K562 (cell line): ENCODE results near the gene CERS2. TPM values are rescaled to one million over a fixed set of nuclear protein-coding genes. Genes with fewer than 3 reads are reported as not detected.

Source experiments
- ATF7 ChIP-seq: fragments of 450-650 bp; IDR thresholded peaks from 2 replicates; pipeline ENCODE4 v1.7.1; 2014; ENCODE audit warnings: mild to moderate bottlenecking, moderate library complexity
- DIDO1 ChIP-seq: fragments of 450-650 bp; IDR thresholded peaks from 2 replicates; pipeline ENCODE4 v1.6.1; 2016; ENCODE audit warnings: low read depth, missing biosample characterization, missing genetic modification characterization
- HDAC8 ChIP-seq: fragments of 450-650 bp; IDR thresholded peaks from 2 replicates; pipeline ENCODE4 v1.6.1; 2016; ENCODE audit warnings: mild to moderate bottlenecking, missing genetic modification characterization, moderate library complexity, missing compliant biosample characterization
- MLLT1 ChIP-seq, 2 experiments: fragments of 450-650 bp; IDR thresholded peaks; 2 replicates each; pipeline ENCODE4 v1.6.1; 2016
- MYNN ChIP-seq, 2 experiments: sonication (generic); formaldehyde crosslinking in 1 of 2; IDR thresholded peaks; 2 replicates each; pipeline versions ENCODE4 v1.5.0 to v1.6.1; 2016 to 2020; ENCODE audit warnings: antibody characterized with exemption in 1 of 2, missing genetic modification reagents in 1 of 2
- NR2C2 ChIP-seq, 2 experiments: fragments of 200-800 bp in 1 of 2; sonication (Bioruptor generic) in 1 of 2; sonication (generic) in 1 of 2; formaldehyde crosslinking in 1 of 2; IDR thresholded peaks; 2 replicates each; pipeline versions ENCODE4 v1.6.1 to v1.8.0; 2016 to 2022; ENCODE audit warnings: mild to moderate bottlenecking in 1 of 2, missing compliant biosample characterization in 1 of 2, missing genetic modification characterization in 1 of 2, missing genetic modification reagents in 1 of 2
- SIX5 ChIP-seq, 2 experiments: IDR thresholded peaks; 2 replicates each; pipeline ENCODE4 v1.6.1; 2011; ENCODE audit warnings: low read length in 2 of 2, borderline replicate concordance in 1 of 2, low read depth in 1 of 2, mild to moderate bottlenecking in 1 of 2, moderate library complexity in 1 of 2; ENCODE audit not compliant: insufficient read depth in 1 of 2
- SMAD4 ChIP-seq: fragments of 250-450 bp; sonication (Bioruptor Pico); conservative IDR thresholded peaks from 2 replicates; pipeline ENCODE4 v1.8.0; 2021; ENCODE audit warnings: inconsistent platforms, mild to moderate bottlenecking, moderate library complexity
- SUPT5H ChIP-seq: fragments of 450-650 bp; IDR thresholded peaks from 2 replicates; pipeline ENCODE4 v1.6.1; 2016
- THRAP3 ChIP-seq: fragments of 450-650 bp; IDR thresholded peaks from 2 replicates; pipeline ENCODE4 v1.6.1; 2016; ENCODE audit warnings: mild to moderate bottlenecking, inconsistent platforms, borderline replicate concordance
- ZBTB26 ChIP-seq: fragments of 450-650 bp; formaldehyde crosslinking; IDR thresholded peaks from 2 replicates; pipeline ENCODE4 v1.4.0; 2022; ENCODE audit warnings: missing genetic modification characterization
- ZBTB49 ChIP-seq: sonication (generic); formaldehyde crosslinking; IDR thresholded peaks from 2 replicates; pipeline ENCODE4 v1.8.0; 2022; ENCODE audit warnings: missing genetic modification reagents, mild to moderate bottlenecking, borderline replicate concordance
- ZFPM2 ChIP-seq: fragments of 250-450 bp; sonication (Bioruptor Pico); IDR thresholded peaks from 2 replicates; pipeline ENCODE4 v1.5.1; 2022; ENCODE audit warnings: mild to moderate bottlenecking
- ZKSCAN8 ChIP-seq: fragments of 200-800 bp; sonication (Bioruptor generic); IDR thresholded peaks from 2 replicates; pipeline ENCODE4 v1.6.1; 2016; ENCODE audit warnings: missing genetic modification characterization, missing compliant biosample characterization
- ZNF12 ChIP-seq: sonication (generic); formaldehyde crosslinking; IDR thresholded peaks from 2 replicates; pipeline ENCODE4 v1.4.0; 2020; ENCODE audit warnings: mild to moderate bottlenecking, missing genetic modification reagents
- ZNF644 ChIP-seq: fragments of 200-800 bp; sonication (Bioruptor generic); IDR thresholded peaks from 2 replicates; pipeline ENCODE4 v1.6.1; 2016; ENCODE audit warnings: low read depth, missing genetic modification characterization, missing compliant biosample characterization
- ZSCAN29 ChIP-seq: fragments of 450-650 bp; IDR thresholded peaks from 2 replicates; pipeline ENCODE4 v1.6.1; 2017
- polyA plus RNA-seq, 8 experiments: library from polyadenylated mRNA; depleted of rRNA in 4 of 8; stranded (reverse) in 5 of 8; unstranded in 3 of 8; fragments of >200 nt; fragmentation: Nextera tagmentation in 2 of 8; fragmentation: Illumina TruSeq in 1 of 8; extraction: Ambion mirVana in 2 of 8; extraction: Trizol in 1 of 8; gene quantifications; 2 replicates each; pipeline versions ENCODE4 v1.2.1 to v1.2.3, GENCODE V29; 2011 to 2014; ENCODE audit warnings: inconsistent platforms in 1 of 8, missing spikeins in 1 of 8
- total RNA-seq, 7 experiments: library from RNA; depleted of rRNA in 6 of 7; stranded (reverse); fragments of >200 nt in 6 of 7; fragmentation: Illumina TruSeq in 2 of 7; extraction: Trizol in 2 of 7; gene quantifications; 2 replicates each; pipeline versions ENCODE4 v1.2.1 to v1.2.3, GENCODE V29; 2011 to 2021; ENCODE audit warnings: low replicate concordance in 1 of 7
- TF ChIP-seq, protein P1 (sequence below): fragments of 450-650 bp; formaldehyde crosslinking; IDR thresholded peaks from 2 replicates; pipeline ENCODE4 v1.4.0; 2022; ENCODE audit warnings: missing genetic modification characterization

Gene CERS2
- total and polyA plus RNA-seq, 9 of the 15 experiments (the other 6 are each of a cell fraction or from before 2014, with no cell fraction given): 23.4 to 295 (median 132) TPM

DNA sequence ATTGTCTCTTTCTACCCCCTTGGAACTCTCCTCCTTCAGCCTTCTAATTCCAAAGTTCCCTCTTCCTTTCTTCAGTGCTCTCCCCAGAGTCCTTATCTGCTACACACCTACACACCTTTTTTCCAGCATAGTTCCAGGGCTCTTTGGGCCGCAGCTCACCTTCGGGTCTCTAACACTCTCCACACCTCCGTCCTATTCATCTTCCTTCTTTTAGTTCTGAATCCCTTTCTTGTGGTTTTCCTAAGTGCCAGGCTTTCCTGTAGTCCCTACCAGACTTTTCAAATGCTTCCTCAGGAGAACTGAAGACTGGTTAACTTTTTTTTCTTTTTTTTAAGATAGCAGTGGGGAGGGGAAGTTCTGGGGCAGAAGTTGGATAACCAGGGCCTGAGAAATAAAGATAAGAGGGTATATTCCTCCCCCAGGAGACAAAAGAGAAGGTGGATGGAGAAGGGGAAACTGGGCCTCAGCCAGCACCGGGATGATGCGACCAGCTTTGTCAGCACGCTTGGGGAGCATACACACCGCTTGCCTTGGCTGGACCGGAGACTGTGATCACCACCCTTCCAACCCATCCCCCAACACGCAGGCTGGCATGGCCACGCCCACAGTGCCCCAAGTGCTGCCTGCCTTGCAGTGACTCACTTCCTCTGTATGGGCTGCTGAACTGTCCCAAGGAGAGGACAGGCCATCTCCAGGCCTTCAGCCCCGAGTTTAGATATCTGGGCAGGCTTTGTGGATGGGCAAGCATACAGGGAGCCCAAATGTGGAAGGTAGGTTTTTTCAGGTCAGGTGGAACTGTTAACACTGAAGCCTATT lies 2.5 kb upstream of the CERS2 start (continued):
- TF ChIP-seq SMAD4 (CRISPR knock-in tag): no peak; the same call in none of the 2 replicates
- TF ChIP-seq, protein P1, sequence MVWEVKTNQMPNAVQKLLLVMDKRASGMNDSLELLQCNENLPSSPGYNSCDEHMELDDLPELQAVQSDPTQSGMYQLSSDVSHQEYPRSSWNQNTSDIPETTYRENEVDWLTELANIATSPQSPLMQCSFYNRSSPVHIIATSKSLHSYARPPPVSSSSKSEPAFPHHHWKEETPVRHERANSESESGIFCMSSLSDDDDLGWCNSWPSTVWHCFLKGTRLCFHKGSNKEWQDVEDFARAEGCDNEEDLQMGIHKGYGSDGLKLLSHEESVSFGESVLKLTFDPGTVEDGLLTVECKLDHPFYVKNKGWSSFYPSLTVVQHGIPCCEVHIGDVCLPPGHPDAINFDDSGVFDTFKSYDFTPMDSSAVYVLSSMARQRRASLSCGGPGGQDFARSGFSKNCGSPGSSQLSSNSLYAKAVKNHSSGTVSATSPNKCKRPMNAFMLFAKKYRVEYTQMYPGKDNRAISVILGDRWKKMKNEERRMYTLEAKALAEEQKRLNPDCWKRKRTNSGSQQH (CRISPR knock-in tag): no peak
- TF ChIP-seq THRAP3: peak; percentile 63; the same call in 1 of the 2 replicates
- TF ChIP-seq DIDO1 (tag): no peak
- peak in 1 of 2 experiments; percentile 76; a peak in 2 of 4 replicates for TF ChIP-seq MLLT1 (IDR thresholded peaks at IDR 0.05)
- TF ChIP-seq NR2C2 (CRISPR knock-in tag; IDR thresholded peaks at IDR 0.05): no peak
- no peak for TF ChIP-seq NR2C2 (tag; IDR thresholded peaks at IDR 0.05)
- no peak for TF ChIP-seq ZBTB26
- no peak for TF ChIP-seq ZNF644 (tag)
- no peak for TF ChIP-seq SIX5 (IDR thresholded peaks at IDR 0.05; ENCODE audit: borderline replicate concordance in 1 of 2, insufficient read depth in 1 of 2, low read depth in 1 of 2, low read length in 2 of 2)
- no peak; the same call in 1 of the 2 replicates for TF ChIP-seq SUPT5H
- TF ChIP-seq MYNN (IDR thresholded peaks at IDR 0.05): peak; percentile 94
- TF ChIP-seq MYNN (CRISPR knock-in tag; IDR thresholded peaks at IDR 0.05): no peak
- no peak for TF ChIP-seq HDAC8 (tag)
- TF ChIP-seq ZFPM2 (CRISPR knock-in tag): no peak
- TF ChIP-seq ZNF12 (CRISPR knock-in tag): no peak
- TF ChIP-seq ZBTB49 (CRISPR knock-in tag): no peak
- peak; percentile 43; the same call in 1 of the 2 replicates for TF ChIP-seq ZKSCAN8 (CRISPR knock-in tag)
- TF ChIP-seq ATF7: peak; percentile 36; the same call in 1 of the 2 replicates
- no peak for TF ChIP-seq ZSCAN29
